OCI-LY7 (cell line): Measurements from ENCODE around the gene PATJ. TPM values are rescaled to one million over a fixed set of nuclear protein-coding genes. Genes with fewer than 3 reads are reported as not detected.

Source experiments
- BruUV-seq: library from RNA; stranded (reverse); fragments of 400-500 nt; replicated peaks from 2 replicates; lab custom pipeline; 2021; lab: Mats Ljungman, UMichigan
- CTCF ChIA-PET: fragments of 300-600 bp; sonication (Branson Sonifier 250); formaldehyde crosslinking; loops from one replicate; lab custom pipeline; 2022; ENCODE audit warnings: antibody characterized with exemption; ENCODE audit not compliant: unreplicated experiment; lab: Charles Lee
- POLR2A ChIA-PET: fragments of 300-600 bp; sonication (Branson Sonifier 250); formaldehyde crosslinking; loops from one replicate; lab custom pipeline; 2022; ENCODE audit warnings: antibody characterized with exemption; lab: Charles Lee
- DNase-seq: peaks from one replicate; pipeline ENCODE4 v3.0.0-alpha.2; 2015; ENCODE audit warnings: low spot score
- H2AFZ ChIP-seq: fragments of 200-600 bp; sonication (generic), shearing (Covaris generic); 2 replicates; pipeline ENCODE4 v1.6.1; 2014; ENCODE audit warnings: mild to moderate bottlenecking, antibody characterized with exemption, low read length, moderate library complexity
- H3K27ac ChIP-seq: fragments of 200-600 bp; sonication (generic); 2 replicates; pipeline ENCODE4 v1.5.1; 2014; ENCODE audit warnings: mixed run types, low read depth, mild to moderate bottlenecking, moderate library complexity, low read length, inconsistent platforms; ENCODE audit not compliant: poor library complexity, severe bottlenecking
- H3K36me3 ChIP-seq: fragments of 200-600 bp; sonication (generic); 2 replicates; pipeline ENCODE4 v1.6.1; 2014; ENCODE audit warnings: mild to moderate bottlenecking, antibody characterized with exemption, low read length, moderate library complexity, mixed read lengths; ENCODE audit not compliant: insufficient read depth
- H3K4me1 ChIP-seq: fragments of 200-600 bp; sonication (generic); 2 replicates; pipeline ENCODE4 v1.5.1; 2014; ENCODE audit warnings: mild to moderate bottlenecking, low read length; ENCODE audit not compliant: insufficient read depth, poor library complexity, severe bottlenecking
- H3K4me2 ChIP-seq: fragments of 200-600 bp; sonication (generic); 2 replicates; pipeline ENCODE4 v1.6.1; 2014; ENCODE audit warnings: mild to moderate bottlenecking, low read length
- H3K4me3 ChIP-seq: fragments of 200-600 bp; sonication (generic); 2 replicates; pipeline ENCODE4 v1.5.1; 2014; ENCODE audit warnings: mild to moderate bottlenecking, low read depth, low read length; ENCODE audit not compliant: poor library complexity, severe bottlenecking
- H3K79me2 ChIP-seq: fragments of 200-600 bp; sonication (generic); 2 replicates; pipeline ENCODE4 v1.6.1; 2016; ENCODE audit warnings: low read depth, mild to moderate bottlenecking, low read length, moderate library complexity, mixed read lengths; ENCODE audit not compliant: insufficient read depth
- H3K9me2 ChIP-seq: fragments of 200-600 bp; sonication (generic); 2 replicates; pipeline ENCODE4 v1.6.1; 2016; ENCODE audit warnings: mild to moderate bottlenecking, low read length, mixed read lengths; ENCODE audit not compliant: insufficient read depth
- H3K9me3 ChIP-seq: fragments of 200-600 bp; sonication (generic); 2 replicates; pipeline ENCODE4 v1.6.1; 2014; ENCODE audit warnings: mild to moderate bottlenecking, mixed run types, low read length, mixed read lengths
- H4K20me1 ChIP-seq: fragments of 200-600 bp; sonication (generic); 2 replicates; pipeline ENCODE4 v1.6.1; 2014; ENCODE audit warnings: mild to moderate bottlenecking, antibody characterized with exemption, low read length, moderate library complexity, mixed read lengths; ENCODE audit not compliant: insufficient read depth
- EZH2phosphoT487 ChIP-seq: fragments of 200-600 bp; sonication (generic); IDR thresholded peaks from 2 replicates; pipeline ENCODE4 v1.6.1; 2018; ENCODE audit warnings: low read depth, borderline replicate concordance, mild to moderate bottlenecking, mixed run types, antibody characterized with exemption, low read length, moderate library complexity, mixed read lengths
- intact Hi-C: fragments of 100-400 bp; cut with micrococcal nuclease; formaldehyde crosslinking; loops from one replicate; pipeline ENCODE4 v1.10.0; 2022; ENCODE audit not compliant: unreplicated experiment
- total RNA-seq, 2 experiments: library from RNA; depleted of rRNA in 1 of 2; stranded (reverse); fragments of >200 nt in 1 of 2; shearing (Covaris generic) in 1 of 2; gene quantifications; 2 replicates each; pipeline ENCODE4 v1.2.3, GENCODE V29; 2014 to 2022
- TF ChIP-seq, protein P1 (sequence below): fragments of 200-600 bp; sonication (generic); conservative IDR thresholded peaks from 2 replicates; pipeline ENCODE4 v1.5.1; 2014; ENCODE audit warnings: mild to moderate bottlenecking, antibody characterized with exemption, low read length, moderate library complexity, mixed read lengths

PATJ gene
- total RNA-seq, 2 experiments from 2014 or later: 0.95 to 4.0 TPM

DNA sequence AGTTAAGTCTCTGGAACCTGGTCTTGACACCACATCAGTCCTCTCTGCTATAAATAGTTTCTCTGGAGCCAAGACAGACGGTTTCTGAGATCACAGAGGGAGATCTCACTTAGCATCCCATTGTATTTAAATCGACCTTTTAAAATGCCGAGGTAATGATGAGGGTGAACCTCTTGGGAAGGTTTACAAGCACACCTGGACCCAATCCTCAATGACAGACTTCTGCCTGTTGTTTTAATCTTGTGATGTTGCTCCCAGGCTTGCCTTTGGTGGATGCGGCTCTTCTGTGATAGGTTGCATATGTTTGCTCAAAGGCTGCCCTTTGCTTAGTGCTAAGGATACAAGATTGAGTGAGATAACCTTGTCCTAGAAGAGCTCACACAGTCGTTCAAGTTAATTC, 347.7 kb downstream of the PATJ start:
- Histone ChIP-seq H3K27ac (no peak overlapping the region), H3K4me2 (no peak overlapping the region), H3K9me3 (no peaks in the 10 kb centered on the region), H3K9me2 (no peaks in the 10 kb centered on the region), H3K4me1 (no peaks in the 10 kb centered on the region), H3K79me2 (no peaks in the 10 kb centered on the region), H4K20me1 (no peaks in the 10 kb centered on the region), H3K4me3 (no peak overlapping the region), H3K36me3 (no peaks in the 10 kb centered on the region), H2AFZ (no peak overlapping the region)
- ChIA-PET CTCF (no interaction called here), POLR2A (interaction anchor here (0.7 kb wide), 1 partner anchor 557 kb away, joined by 3 read pairs; no protein-coding TSS in a partner anchor)
- no TSS peak for BruUV-seq
- intact Hi-C loops: no loop called here
- DNase-seq: no peak
- TF ChIP-seq, protein P1, sequence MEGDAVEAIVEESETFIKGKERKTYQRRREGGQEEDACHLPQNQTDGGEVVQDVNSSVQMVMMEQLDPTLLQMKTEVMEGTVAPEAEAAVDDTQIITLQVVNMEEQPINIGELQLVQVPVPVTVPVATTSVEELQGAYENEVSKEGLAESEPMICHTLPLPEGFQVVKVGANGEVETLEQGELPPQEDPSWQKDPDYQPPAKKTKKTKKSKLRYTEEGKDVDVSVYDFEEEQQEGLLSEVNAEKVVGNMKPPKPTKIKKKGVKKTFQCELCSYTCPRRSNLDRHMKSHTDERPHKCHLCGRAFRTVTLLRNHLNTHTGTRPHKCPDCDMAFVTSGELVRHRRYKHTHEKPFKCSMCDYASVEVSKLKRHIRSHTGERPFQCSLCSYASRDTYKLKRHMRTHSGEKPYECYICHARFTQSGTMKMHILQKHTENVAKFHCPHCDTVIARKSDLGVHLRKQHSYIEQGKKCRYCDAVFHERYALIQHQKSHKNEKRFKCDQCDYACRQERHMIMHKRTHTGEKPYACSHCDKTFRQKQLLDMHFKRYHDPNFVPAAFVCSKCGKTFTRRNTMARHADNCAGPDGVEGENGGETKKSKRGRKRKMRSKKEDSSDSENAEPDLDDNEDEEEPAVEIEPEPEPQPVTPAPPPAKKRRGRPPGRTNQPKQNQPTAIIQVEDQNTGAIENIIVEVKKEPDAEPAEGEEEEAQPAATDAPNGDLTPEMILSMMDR: no peak
- no peak for TF ChIP-seq EZH2phosphoT487

DNA sequence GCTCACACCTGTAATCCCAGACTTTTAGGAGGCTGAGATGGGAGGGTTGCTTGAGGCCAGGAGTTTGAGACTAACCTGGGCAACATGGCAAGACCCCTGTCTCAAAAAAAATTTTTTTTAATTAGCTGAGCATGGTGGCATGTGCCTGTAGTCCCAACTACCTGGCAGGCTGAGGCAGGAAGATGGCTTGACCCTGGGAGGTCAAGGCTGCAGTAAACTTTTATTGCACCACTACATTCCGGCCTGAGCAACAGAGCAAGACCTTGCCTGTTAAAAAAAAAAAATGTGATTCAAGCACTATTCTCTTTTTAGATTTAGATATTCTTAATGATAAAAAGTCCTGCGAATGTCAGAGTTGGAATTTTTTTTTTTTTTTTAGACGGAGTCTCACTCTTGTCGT, 349.8 kb downstream of the PATJ start:
- no peak overlapping the region for H3K4me2 ChIP-seq
- no peaks in the 10 kb centered on the region for H3K36me3 ChIP-seq
- POLR2A ChIA-PET: no interaction called here
- H3K4me3 ChIP-seq: no peak overlapping the region
- H4K20me1 ChIP-seq: no peaks in the 10 kb centered on the region
- no peaks in the 10 kb centered on the region for H3K79me2 ChIP-seq
- no peaks in the 10 kb centered on the region for H3K9me2 ChIP-seq
- no peak for DNase-seq
- H2AFZ ChIP-seq: no peak overlapping the region
- CTCF ChIA-PET: no interaction called here
- no TSS peak for BruUV-seq
- peaks cover 10% of the 10 kb centered on the region for H3K4me1 ChIP-seq
- no peaks in the 10 kb centered on the region for H3K9me3 ChIP-seq
- TF ChIP-seq, protein P1: no peak
- no peak for TF ChIP-seq EZH2phosphoT487
- intact Hi-C loops: no loop called here
- H3K27ac ChIP-seq: no peak overlapping the region

DNA sequence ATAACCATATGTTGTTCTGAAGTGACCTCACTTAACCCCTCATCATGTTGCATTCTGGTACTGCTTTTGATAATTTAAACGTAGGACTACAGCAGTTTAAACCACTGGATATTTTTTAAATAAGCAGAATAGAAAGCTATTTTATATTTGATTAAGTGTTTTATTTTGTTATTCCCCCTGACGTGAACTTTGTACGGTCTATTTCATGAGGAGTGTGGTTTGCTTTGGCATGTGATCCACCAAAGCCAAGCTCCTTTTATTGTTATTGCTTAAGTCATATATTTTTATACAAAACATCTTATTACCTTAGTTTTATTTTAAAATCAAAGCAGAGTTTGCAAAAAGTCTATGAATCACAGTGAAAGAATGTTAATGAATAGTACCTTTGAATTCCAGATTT, 351.0 kb downstream of the PATJ start:
- no TSS peak for BruUV-seq
- Histone ChIP-seq H3K4me1 (peaks cover 10% of the 10 kb centered on the region), H3K4me2 (no peak overlapping the region), H2AFZ (no peak overlapping the region), H3K4me3 (no peak overlapping the region), H3K9me2 (no peaks in the 10 kb centered on the region), H3K9me3 (no peaks in the 10 kb centered on the region), H4K20me1 (no peaks in the 10 kb centered on the region), H3K27ac (no peak overlapping the region), H3K36me3 (no peaks in the 10 kb centered on the region), H3K79me2 (no peaks in the 10 kb centered on the region)
- no peak for DNase-seq
- TF ChIP-seq EZH2phosphoT487: no peak
- TF ChIP-seq, protein P1: no peak
- ChIA-PET POLR2A (interaction anchor here (0.5 to 1.3 kb wide), 4 partner anchors 13 to 790 kb away, joined by 3 to 4 read pairs (median 4); no protein-coding TSS in a partner anchor), CTCF (interaction anchor here (1.0 kb wide), 1 partner anchor 11 kb away, joined by 4 read pairs; no protein-coding TSS in a partner anchor)
- intact Hi-C loops: no loop called here
